Measurements from ENCODE around the gene OR56B4. TPM values are rescaled to one million over a fixed set of nuclear protein-coding genes. Genes with fewer than 3 reads are reported as not detected.
"Not testable (repeated sequence)": the region's sequence is repeated elsewhere in the genome, so short reads cannot be mapped to it uniquely, and the experiment has no call there.

OR56B4 gene
- polyA plus RNA-seq (not detected in 2 replicates), polyA minus RNA-seq (not detected in 2 replicates)

- not testable (repeated sequence) for H3F3A ChIP-seq (ENCODE audit: insufficient read depth, low read length, poor library complexity, severe bottlenecking); H3K9ac ChIP-seq (ENCODE audit: low read length); H3K27me3 ChIP-seq (ENCODE audit: insufficient read depth, low read depth, low read length); H3K9me3 ChIP-seq (ENCODE audit: low read length); H3K27ac ChIP-seq (ENCODE audit: low read length); H3K36me3 ChIP-seq (ENCODE audit: insufficient read depth, low read length); H3K4me3 ChIP-seq (ENCODE audit: low read length); H3K4me2 ChIP-seq (ENCODE audit: low read length); H4K20me1 ChIP-seq (ENCODE audit: insufficient read depth); H3K9me2 ChIP-seq (ENCODE audit: insufficient read depth, low read length); H3K79me2 ChIP-seq (replicated peaks; ENCODE audit: insufficient read depth, low read length); H2AFZ ChIP-seq (ENCODE audit: low read depth, low read length)
Measured at GRCh38 chr11:6107384-6107783, at the start of gene OR56B4. TSS of gene OR56B4 (plus strand) at chr11:6107684. CDS start at chr11:6107779, 95 bp downstream.

GRCh38 chr11:6061475-6061874 is 46.0 kb upstream of the OR56B4 start:
- H3K9me3 ChIP-seq (ENCODE audit: low read length): no peaks in the 10 kb centered on the region

GRCh38 chr11:6062691-6063358 is 44.7 kb upstream of the OR56B4 start:
- Histone ChIP-seq H3K9ac (ENCODE audit: low read length) (no peak overlapping the region), H4K20me1 (ENCODE audit: insufficient read depth) (no peaks in the 10 kb centered on the region), H3K4me2 (ENCODE audit: low read length) (no peak overlapping the region), H3K27me3 (ENCODE audit: insufficient read depth, low read depth, low read length) (no peaks in the 10 kb centered on the region), H3K27ac (ENCODE audit: low read length) (no peak overlapping the region), H3K9me3 (ENCODE audit: low read length) (no peaks in the 10 kb centered on the region), H3K79me2 (replicated peaks; ENCODE audit: insufficient read depth, low read length) (no peaks in the 10 kb centered on the region), H3F3A (ENCODE audit: insufficient read depth, low read length, poor library complexity, severe bottlenecking) (no peaks in the 10 kb centered on the region), H3K36me3 (ENCODE audit: insufficient read depth, low read length) (no peaks in the 10 kb centered on the region), H3K9me2 (ENCODE audit: insufficient read depth, low read length) (no peaks in the 10 kb centered on the region), H3K4me3 (ENCODE audit: low read length) (no peak overlapping the region), H2AFZ (ENCODE audit: low read depth, low read length) (no peak overlapping the region)
- TF ChIP-seq TAF1 (IDR thresholded peaks at IDR 0.05; ENCODE audit: low read depth) (no peak), RAD21 (conservative IDR thresholded peaks at IDR 0.05) (no peak), SMC3 (conservative IDR thresholded peaks at IDR 0.05; ENCODE audit: poor library complexity) (no peak), EP300 (conservative IDR thresholded peaks at IDR 0.05; ENCODE audit: poor library complexity, severe bottlenecking) (no peak), POLR2AphosphoS5 (IDR thresholded peaks at IDR 0.05) (no peak), EZH2 (IDR thresholded peaks at IDR 0.05; ENCODE audit: borderline replicate concordance, insufficient read depth, low read length, poor library complexity, severe bottlenecking) (no peak), CTCF (IDR thresholded peaks at IDR 0.05; ENCODE audit: poor library complexity, severe bottlenecking) (no peak), MXI1 (conservative IDR thresholded peaks at IDR 0.05; ENCODE audit: poor library complexity, severe bottlenecking) (no peak), REST (IDR thresholded peaks at IDR 0.05; ENCODE audit: borderline replicate concordance) (no peak)

More at GRCh38 chr11:6061475-6061874, 46.0 kb upstream of the OR56B4 start:
- Histone ChIP-seq H3K79me2 (replicated peaks; ENCODE audit: insufficient read depth, low read length) (no peaks in the 10 kb centered on the region), H4K20me1 (ENCODE audit: insufficient read depth) (no peaks in the 10 kb centered on the region), H3F3A (ENCODE audit: insufficient read depth, low read length, poor library complexity, severe bottlenecking) (no peaks in the 10 kb centered on the region), H2AFZ (ENCODE audit: low read depth, low read length) (no peak overlapping the region), H3K4me2 (ENCODE audit: low read length) (no peak overlapping the region), H3K36me3 (ENCODE audit: insufficient read depth, low read length) (no peaks in the 10 kb centered on the region), H3K9ac (ENCODE audit: low read length) (no peak overlapping the region), H3K4me3 (ENCODE audit: low read length) (no peak overlapping the region), H3K9me2 (ENCODE audit: insufficient read depth, low read length) (no peaks in the 10 kb centered on the region), H3K27me3 (ENCODE audit: insufficient read depth, low read depth, low read length) (no peaks in the 10 kb centered on the region), H3K27ac (ENCODE audit: low read length) (no peak overlapping the region)
- TF ChIP-seq MXI1 (conservative IDR thresholded peaks at IDR 0.05; ENCODE audit: poor library complexity, severe bottlenecking): no peak
- TF ChIP-seq TAF1 (IDR thresholded peaks at IDR 0.05; ENCODE audit: low read depth): no peak

All from neural cell (in vitro differentiated cells).